HL-60 (cell line): ENCODE data around the gene ZRANB3.

Source experiments
- DNase-seq, 2 experiments: peaks; one replicate each; pipeline ENCODE4 v3.0.0-alpha.2; 2010 to 2020; ENCODE audit warnings: low read depth in 1 of 2, low spot score in 1 of 2
- H3K27ac ChIP-seq: fragments of 250-450 bp; sonication (Bioruptor Pico); replicated peaks from 2 replicates; pipeline ENCODE4 v1.5.1; 2020; ENCODE audit warnings: mild to moderate bottlenecking, moderate library complexity
- H3K27me3 ChIP-seq: fragments of 250-450 bp; sonication (Bioruptor Pico); 2 replicates; pipeline ENCODE4 v1.5.1; 2021; ENCODE audit warnings: mild to moderate bottlenecking, moderate library complexity; ENCODE audit not compliant: insufficient read depth, poor library complexity, severe bottlenecking
- H3K4me3 ChIP-seq: replicated peaks from 2 replicates; pipeline ENCODE4 v1.5.1; 2011; ENCODE audit warnings: mild to moderate bottlenecking, control low read depth, low read length; ENCODE audit not compliant: insufficient read depth
- CTCF ChIP-seq: IDR thresholded peaks from one replicate; pipeline ENCODE4 v1.5.1; 2011; ENCODE audit warnings: low read length, control low read depth, inconsistent platforms; ENCODE audit not compliant: insufficient read depth
- GABPA ChIP-seq: IDR thresholded peaks from 2 replicates; pipeline ENCODE4 v1.6.1; 2012; ENCODE audit warnings: low read depth
- POLR2AphosphoS5 ChIP-seq: IDR thresholded peaks from 2 replicates; pipeline ENCODE4 v1.6.1; 2012; ENCODE audit warnings: low read depth
- SPI1 ChIP-seq: IDR thresholded peaks from 2 replicates; pipeline ENCODE4 v1.6.1; 2012; ENCODE audit warnings: low read depth, mild to moderate bottlenecking, borderline replicate concordance
- TF ChIP-seq, protein P1 (sequence below): IDR thresholded peaks from 2 replicates; pipeline ENCODE4 v1.6.1; 2012; ENCODE audit warnings: low read depth; ENCODE audit not compliant: insufficient replicate concordance

Gene ZRANB3

DNA sequence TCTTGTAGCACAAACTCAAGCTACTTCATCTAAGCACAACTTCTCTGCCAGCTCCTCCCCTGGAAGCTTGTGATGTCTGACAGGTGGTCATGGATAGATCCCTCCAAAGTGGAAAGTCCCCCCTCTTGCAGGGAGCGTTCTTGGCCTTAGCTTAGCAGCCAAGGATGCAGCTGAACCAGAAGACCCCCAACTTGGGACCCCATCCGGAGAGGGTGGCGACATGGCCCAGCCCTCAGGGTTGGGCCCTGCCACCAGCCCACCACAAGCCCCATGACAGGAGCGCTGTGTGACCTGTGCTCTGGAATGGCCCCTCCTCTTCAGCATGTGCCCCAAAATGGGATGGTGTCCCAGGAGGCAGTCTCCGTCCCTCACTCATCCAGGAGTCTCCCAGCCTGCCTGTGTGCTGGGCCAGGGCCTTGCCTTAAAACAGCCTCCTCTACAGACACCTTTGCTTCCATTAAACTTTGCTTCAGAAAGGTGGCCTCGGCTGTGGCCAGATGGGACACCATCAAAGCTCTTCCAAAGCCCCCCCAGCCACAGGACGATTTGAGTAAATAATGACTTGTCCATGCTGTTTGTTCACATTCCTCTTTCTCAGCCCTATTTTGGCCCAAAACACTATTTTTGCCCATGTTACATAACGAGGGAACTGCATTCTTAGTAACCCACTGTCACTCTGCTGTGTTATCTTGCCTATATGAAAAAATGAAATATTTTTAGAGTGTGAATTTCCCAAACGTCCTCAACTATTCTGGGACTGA is 356.8 kb downstream of the ZRANB3 start:
- no peak for DNase-seq
- H3K27me3 ChIP-seq: no peaks in the 10 kb centered on the region
- no peak overlapping the region for H3K4me3 ChIP-seq
- no peak for TF ChIP-seq SPI1
- TF ChIP-seq GABPA: no peak
- TF ChIP-seq, protein P1, sequence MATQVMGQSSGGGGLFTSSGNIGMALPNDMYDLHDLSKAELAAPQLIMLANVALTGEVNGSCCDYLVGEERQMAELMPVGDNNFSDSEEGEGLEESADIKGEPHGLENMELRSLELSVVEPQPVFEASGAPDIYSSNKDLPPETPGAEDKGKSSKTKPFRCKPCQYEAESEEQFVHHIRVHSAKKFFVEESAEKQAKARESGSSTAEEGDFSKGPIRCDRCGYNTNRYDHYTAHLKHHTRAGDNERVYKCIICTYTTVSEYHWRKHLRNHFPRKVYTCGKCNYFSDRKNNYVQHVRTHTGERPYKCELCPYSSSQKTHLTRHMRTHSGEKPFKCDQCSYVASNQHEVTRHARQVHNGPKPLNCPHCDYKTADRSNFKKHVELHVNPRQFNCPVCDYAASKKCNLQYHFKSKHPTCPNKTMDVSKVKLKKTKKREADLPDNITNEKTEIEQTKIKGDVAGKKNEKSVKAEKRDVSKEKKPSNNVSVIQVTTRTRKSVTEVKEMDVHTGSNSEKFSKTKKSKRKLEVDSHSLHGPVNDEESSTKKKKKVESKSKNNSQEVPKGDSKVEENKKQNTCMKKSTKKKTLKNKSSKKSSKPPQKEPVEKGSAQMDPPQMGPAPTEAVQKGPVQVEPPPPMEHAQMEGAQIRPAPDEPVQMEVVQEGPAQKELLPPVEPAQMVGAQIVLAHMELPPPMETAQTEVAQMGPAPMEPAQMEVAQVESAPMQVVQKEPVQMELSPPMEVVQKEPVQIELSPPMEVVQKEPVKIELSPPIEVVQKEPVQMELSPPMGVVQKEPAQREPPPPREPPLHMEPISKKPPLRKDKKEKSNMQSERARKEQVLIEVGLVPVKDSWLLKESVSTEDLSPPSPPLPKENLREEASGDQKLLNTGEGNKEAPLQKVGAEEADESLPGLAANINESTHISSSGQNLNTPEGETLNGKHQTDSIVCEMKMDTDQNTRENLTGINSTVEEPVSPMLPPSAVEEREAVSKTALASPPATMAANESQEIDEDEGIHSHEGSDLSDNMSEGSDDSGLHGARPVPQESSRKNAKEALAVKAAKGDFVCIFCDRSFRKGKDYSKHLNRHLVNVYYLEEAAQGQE: no peak
- no peak for TF ChIP-seq CTCF
- no peak for TF ChIP-seq POLR2AphosphoS5
- H3K27ac ChIP-seq: no peak overlapping the region

- H3K4me3 ChIP-seq: no peak overlapping the region
- no peak overlapping the region for H3K27ac ChIP-seq
- DNase-seq: no peak
- TF ChIP-seq, protein P1: no peak
- TF ChIP-seq GABPA: no peak
- no peak for TF ChIP-seq SPI1
- no peak for TF ChIP-seq POLR2AphosphoS5
- no peak for TF ChIP-seq CTCF
- H3K27me3 ChIP-seq: no peaks in the 10 kb centered on the region
These were observed 360.9 kb downstream of the ZRANB3 start for GRCh38 chr2:135169900-135170753.

DNA sequence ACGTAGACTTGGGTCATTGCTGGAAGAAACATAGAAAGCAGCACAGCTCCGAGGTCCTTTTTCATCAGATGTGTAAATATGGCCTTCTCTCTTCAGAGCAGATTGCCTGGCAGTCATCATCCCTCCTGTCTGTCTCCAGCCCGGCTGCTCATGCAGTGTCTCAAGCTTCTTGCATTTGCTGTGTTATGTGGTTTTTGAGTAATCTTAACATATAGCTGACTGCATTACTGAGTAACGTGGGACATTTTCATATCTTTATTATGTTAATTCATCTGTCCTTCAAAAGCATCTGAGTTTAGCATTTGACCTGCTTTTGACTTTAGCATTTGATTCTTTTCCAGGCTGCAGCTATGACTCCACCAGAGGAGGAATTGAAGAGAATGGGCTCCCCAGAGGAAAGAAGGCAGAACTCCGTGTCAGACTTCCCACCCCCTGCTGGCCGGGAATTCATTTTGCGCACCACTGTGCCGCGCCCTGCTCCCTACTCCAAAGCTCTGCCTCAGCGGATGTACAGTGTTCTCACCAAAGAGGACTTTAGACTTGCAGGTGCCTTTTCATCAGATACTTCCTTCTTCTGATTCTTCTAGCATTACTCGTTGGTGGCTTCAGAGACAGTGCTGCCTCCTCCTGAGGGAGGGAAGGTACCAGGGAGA is 362.7 kb downstream of the ZRANB3 start:
- no peak overlapping the region for H3K4me3 ChIP-seq
- TF ChIP-seq CTCF: no peak
- no peak for TF ChIP-seq GABPA
- no peak for TF ChIP-seq POLR2AphosphoS5
- TF ChIP-seq, protein P1: no peak
- no peak for TF ChIP-seq SPI1
- no peak overlapping the region for H3K27ac ChIP-seq
- no peaks in the 10 kb centered on the region for H3K27me3 ChIP-seq
- no peak for DNase-seq
